Keratinocyte (primary cell): ENCODE measurements around the gene PLEKHA6. TPM values are rescaled to one million over a fixed set of nuclear protein-coding genes. Genes with fewer than 3 reads are reported as not detected.

Experiments used
- DNase-seq: peaks from one replicate; pipeline ENCODE4 v3.0.0-alpha.2; 2011; ENCODE audit warnings: low read depth, missing footprints, low spot score
- FAIRE-seq: peaks from 2 replicates; lab custom pipeline; 2011; peaks lifted over from hg19 to GRCh38; lab: Jason Lieb, UNC
- H2AFZ ChIP-seq: 2 replicates; pipeline ENCODE4 v1.6.0; 2012; ENCODE audit warnings: low read length, control low read depth, inconsistent platforms; ENCODE audit not compliant: control insufficient read depth
- H3K27ac ChIP-seq: 2 replicates; pipeline ENCODE4 v1.5.1; 2011; ENCODE audit warnings: low read length; ENCODE audit not compliant: control insufficient read depth, insufficient read depth
- H3K27me3 ChIP-seq: 3 replicates; pipeline ENCODE4 v1.6.0; 2011; ENCODE audit warnings: low read length; ENCODE audit not compliant: control insufficient read depth, insufficient read depth; ENCODE audit errors: extremely low read depth
- H3K36me3 ChIP-seq, 2 experiments: 2 replicates in 1 of 2; 3 replicates in 1 of 2; pipeline ENCODE4 v1.5.1; 2011; ENCODE audit warnings: low read length in 2 of 2, mild to moderate bottlenecking in 1 of 2; ENCODE audit not compliant: control insufficient read depth in 2 of 2, insufficient read depth in 2 of 2; ENCODE audit errors: extremely low read depth in 1 of 2
- H3K4me1 ChIP-seq: 3 replicates; pipeline ENCODE4 v1.5.1; 2011; ENCODE audit warnings: low read length; ENCODE audit not compliant: control insufficient read depth, insufficient read depth; ENCODE audit errors: extremely low read depth
- H3K4me2 ChIP-seq: 3 replicates; pipeline ENCODE4 v1.6.0; 2011; ENCODE audit warnings: low read depth, low read length; ENCODE audit not compliant: control insufficient read depth, insufficient read depth; ENCODE audit errors: extremely low read depth
- H3K4me3 ChIP-seq, 3 experiments: fragments of 200-600 bp in 1 of 3; sonication (generic) in 1 of 3; 2 replicates in 2 of 3; 3 replicates in 1 of 3; pipeline ENCODE4 v1.5.1; 2011 to 2016; ENCODE audit warnings: low read length in 3 of 3, mild to moderate bottlenecking in 3 of 3, control low read depth in 2 of 3, inconsistent platforms in 1 of 3, low read depth in 1 of 3, mixed read lengths in 1 of 3, mixed run types in 1 of 3, moderate library complexity in 1 of 3; ENCODE audit not compliant: control insufficient read depth in 2 of 3, insufficient read depth in 2 of 3; ENCODE audit errors: extremely low read depth in 1 of 3
- H3K79me2 ChIP-seq: 2 replicates; pipeline ENCODE4 v1.6.0; 2012; ENCODE audit warnings: low read length; ENCODE audit not compliant: control insufficient read depth, insufficient read depth
- H3K9ac ChIP-seq: 3 replicates; pipeline ENCODE4 v1.6.0; 2011; ENCODE audit warnings: low read length; ENCODE audit not compliant: control insufficient read depth, insufficient read depth; ENCODE audit errors: extremely low read depth
- H3K9me1 ChIP-seq: 3 replicates; pipeline ENCODE4 v1.6.0; 2011; ENCODE audit warnings: low read length; ENCODE audit not compliant: control insufficient read depth, insufficient read depth; ENCODE audit errors: extremely low read depth
- H3K9me3 ChIP-seq: 2 replicates; pipeline ENCODE4 v1.5.1; 2012; ENCODE audit warnings: low read depth, low read length; ENCODE audit not compliant: control insufficient read depth
- H4K20me1 ChIP-seq: 3 replicates; pipeline ENCODE4 v1.6.0; 2011; ENCODE audit warnings: low read length; ENCODE audit not compliant: control insufficient read depth, insufficient read depth; ENCODE audit errors: extremely low read depth
- EZH2 ChIP-seq: IDR thresholded peaks from one replicate; pipeline ENCODE4 v1.6.1; 2012; ENCODE audit warnings: inconsistent platforms, mild to moderate bottlenecking, low read length, moderate library complexity
- dilution Hi-C: fragments of 300-500 bp; cut with MboI; formaldehyde crosslinking; loops from one replicate; pipeline ENCODE4 v1.7.0; 2020; ENCODE audit warnings: low sequenced_read_pairs; ENCODE audit not compliant: extremely low pct_ligation_motif_present
- polyA plus RNA-seq, 5 experiments: library from polyadenylated mRNA; depleted of rRNA in 3 of 5; stranded (reverse) in 3 of 5; stranded (forward) in 1 of 5; unstranded in 1 of 5; fragments of >200 nt; gene quantifications; 1 replicate in 1 of 5; 2 replicates in 3 of 5; 3 replicates in 1 of 5; pipeline versions ENCODE4 v1.2.1 to v1.2.3, GENCODE V29; 2011 to 2012; ENCODE audit warnings: missing spikeins in 2 of 5, low read depth in 1 of 5, low replicate concordance in 1 of 5
- TF ChIP-seq, protein P1 (sequence below), 3 experiments: IDR thresholded peaks in 1 of 3; conservative IDR thresholded peaks in 1 of 3; optimal IDR thresholded peaks in 1 of 3; 2 replicates in 2 of 3; 3 replicates in 1 of 3; pipeline versions ENCODE3 to v1.5.1; 2011; ENCODE audit warnings: low read length in 3 of 3, mild to moderate bottlenecking in 3 of 3, moderate library complexity in 2 of 3, control low read depth in 1 of 3, inconsistent platforms in 1 of 3; ENCODE audit not compliant: insufficient read depth in 2 of 3; ENCODE audit errors: extremely low read depth in 1 of 3

The PLEKHA6 gene
- polyA plus RNA-seq, 1 donor (not counting 4 experiments of a cell fraction or from before 2014, with no cell fraction given), result 1.5 TPM

DNA sequence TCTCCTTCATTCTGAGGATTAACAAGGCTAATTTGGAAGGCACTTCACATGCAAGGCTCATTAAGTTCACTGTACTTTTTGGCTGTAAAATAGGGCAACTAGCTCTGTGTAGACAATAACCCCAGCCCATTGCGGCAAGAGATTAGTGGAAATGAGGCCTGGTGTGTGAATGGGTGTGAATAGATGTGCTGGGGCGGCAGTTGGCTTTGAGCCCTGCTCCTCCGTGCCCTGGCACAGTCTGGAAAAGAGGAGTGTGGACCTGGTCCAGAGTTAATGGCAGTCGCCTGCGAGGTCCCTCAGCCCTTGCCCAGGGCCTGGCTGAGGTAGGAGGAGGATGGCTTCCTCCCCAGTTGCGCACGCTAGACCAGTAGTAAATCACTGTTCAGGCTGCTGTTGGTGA is 168.3 kb downstream of the PLEKHA6 start:
- peaks cover 14% of the 10 kb centered on the region for H3K27me3 ChIP-seq
- H4K20me1 ChIP-seq, result no peaks in the 10 kb centered on the region
- dilution Hi-C loops, result no loop called here
- no peak overlapping the region for H3K9ac ChIP-seq
- no peak overlapping the region for H2AFZ ChIP-seq
- no peaks in the 10 kb centered on the region for H3K9me1 ChIP-seq
- no peaks in the 10 kb centered on the region for H3K9me3 ChIP-seq
- no peak overlapping the region for H3K4me3 ChIP-seq
- DNase-seq (no peak), FAIRE-seq (no peak)
- no peaks in the 10 kb centered on the region for H3K36me3 ChIP-seq
- no peaks in the 10 kb centered on the region for H3K79me2 ChIP-seq
- peaks cover 9% of the 10 kb centered on the region for H3K4me1 ChIP-seq
- no peak overlapping the region for H3K27ac ChIP-seq
- no peak overlapping the region for H3K4me2 ChIP-seq
- TF ChIP-seq, protein P1, sequence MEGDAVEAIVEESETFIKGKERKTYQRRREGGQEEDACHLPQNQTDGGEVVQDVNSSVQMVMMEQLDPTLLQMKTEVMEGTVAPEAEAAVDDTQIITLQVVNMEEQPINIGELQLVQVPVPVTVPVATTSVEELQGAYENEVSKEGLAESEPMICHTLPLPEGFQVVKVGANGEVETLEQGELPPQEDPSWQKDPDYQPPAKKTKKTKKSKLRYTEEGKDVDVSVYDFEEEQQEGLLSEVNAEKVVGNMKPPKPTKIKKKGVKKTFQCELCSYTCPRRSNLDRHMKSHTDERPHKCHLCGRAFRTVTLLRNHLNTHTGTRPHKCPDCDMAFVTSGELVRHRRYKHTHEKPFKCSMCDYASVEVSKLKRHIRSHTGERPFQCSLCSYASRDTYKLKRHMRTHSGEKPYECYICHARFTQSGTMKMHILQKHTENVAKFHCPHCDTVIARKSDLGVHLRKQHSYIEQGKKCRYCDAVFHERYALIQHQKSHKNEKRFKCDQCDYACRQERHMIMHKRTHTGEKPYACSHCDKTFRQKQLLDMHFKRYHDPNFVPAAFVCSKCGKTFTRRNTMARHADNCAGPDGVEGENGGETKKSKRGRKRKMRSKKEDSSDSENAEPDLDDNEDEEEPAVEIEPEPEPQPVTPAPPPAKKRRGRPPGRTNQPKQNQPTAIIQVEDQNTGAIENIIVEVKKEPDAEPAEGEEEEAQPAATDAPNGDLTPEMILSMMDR (optimal IDR thresholded peaks at IDR 0.05 in 1 of 3, IDR thresholded peaks at IDR 0.05 in 1 of 3, conservative IDR thresholded peaks at IDR 0.05 in 1 of 3; ENCODE audit: extremely low read depth in 1 of 3, insufficient read depth in 2 of 3, low read length in 3 of 3), result no peak
- TF ChIP-seq EZH2, result no peak

DNA sequence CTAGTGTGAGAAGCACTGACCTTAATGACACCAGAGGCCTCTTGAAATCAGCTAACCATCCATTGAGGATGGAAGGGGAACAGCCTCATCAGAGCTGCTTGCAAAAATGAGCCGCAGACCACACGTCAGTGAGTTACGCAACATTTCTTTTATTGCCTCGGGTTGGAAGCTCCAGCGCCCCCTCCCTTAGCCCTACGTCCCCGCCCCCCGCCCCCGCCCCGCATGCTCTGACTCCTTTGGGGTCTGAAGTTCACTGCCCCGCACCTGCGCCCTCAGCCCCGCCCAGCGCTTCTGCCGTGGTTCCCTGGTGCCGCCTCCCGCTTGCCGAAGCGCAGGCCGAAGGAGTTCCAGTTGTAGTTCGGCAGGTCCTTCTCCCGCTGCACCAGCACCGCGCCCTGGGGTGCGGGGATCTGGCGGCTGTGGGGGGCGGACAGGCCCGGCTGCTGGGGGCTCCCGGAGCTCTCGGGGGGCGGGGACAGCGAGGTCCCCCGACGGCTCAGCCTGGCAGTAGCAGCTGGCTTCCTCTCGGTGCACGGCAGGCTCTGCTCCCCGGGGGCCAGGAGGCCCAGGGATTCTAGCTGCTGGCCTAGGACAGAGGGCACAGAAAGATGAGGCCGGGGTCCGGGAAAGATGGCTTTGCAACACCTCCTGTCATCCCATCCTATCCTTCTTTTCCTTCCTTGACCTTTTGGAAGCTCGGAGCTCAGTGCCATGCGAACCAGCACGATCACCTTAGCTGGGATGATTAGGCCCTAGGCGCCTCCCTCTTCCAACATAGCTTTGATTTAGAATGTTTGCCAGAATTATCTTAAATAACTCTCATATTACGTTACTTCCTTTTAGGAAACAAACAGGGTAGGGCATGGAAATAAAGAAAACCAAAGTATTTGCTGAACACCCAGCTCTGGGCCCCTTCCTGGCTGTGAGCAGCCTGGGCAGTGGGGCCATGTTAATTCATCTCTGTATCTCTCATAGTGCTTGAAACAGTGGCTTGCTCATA is 169.2 kb downstream of the PLEKHA6 start:
- H3K27ac ChIP-seq, result no peak overlapping the region
- peak overlapping the region; percentile 8 for H3K4me2 ChIP-seq
- TF ChIP-seq, protein P1 (optimal IDR thresholded peaks at IDR 0.05 in 1 of 3, IDR thresholded peaks at IDR 0.05 in 1 of 3, conservative IDR thresholded peaks at IDR 0.05 in 1 of 3; ENCODE audit: extremely low read depth in 1 of 3, insufficient read depth in 2 of 3, low read length in 3 of 3), result no peak
- TF ChIP-seq EZH2, result no peak
- H2AFZ ChIP-seq, result peak overlapping the region; percentile 45
- DNase-seq (no peak), FAIRE-seq (no peak)
- no peak overlapping the region for H3K4me3 ChIP-seq
- dilution Hi-C loops, result no loop called here
- no peaks in the 10 kb centered on the region for H4K20me1 ChIP-seq
- H3K27me3 ChIP-seq, result peaks cover 14% of the 10 kb centered on the region
- H3K9me3 ChIP-seq, result no peaks in the 10 kb centered on the region
- no peaks in the 10 kb centered on the region for H3K9me1 ChIP-seq
- peaks cover 7% of the 10 kb centered on the region for H3K4me1 ChIP-seq
- H3K79me2 ChIP-seq, result no peaks in the 10 kb centered on the region
- H3K9ac ChIP-seq, result no peak overlapping the region
- H3K36me3 ChIP-seq, result no peaks in the 10 kb centered on the region
